HCT116 (cell line): ENCODE results near the gene PDCD1LG2. TPM values are rescaled to one million over a fixed set of nuclear protein-coding genes. Genes with fewer than 3 reads are reported as not detected.
"Not testable (repeated sequence)": the region's sequence is repeated elsewhere in the genome, so short reads cannot be mapped to it uniquely, and the experiment has no call there.

ENCODE experiments used
- ATAC-seq: fragments of 200-7000 bp; cut with Tn5 transposase; 2 replicates; pipeline ENCODE4 v1.9.1; 2020; ENCODE audit warnings: mild to moderate bottlenecking, moderate library complexity
- BruUV-seq: library from RNA; stranded (reverse); fragments of 400-500 nt; replicated peaks from 2 replicates; lab custom pipeline; 2021; lab: Mats Ljungman, UMichigan
- CTCF ChIA-PET: fragments of 300-600 bp; sonication (Branson Sonifier 250); formaldehyde crosslinking; loops from one replicate; lab custom pipeline; 2021; ENCODE audit warnings: antibody characterized with exemption; lab: Charles Lee
- POLR2A ChIA-PET: fragments of 300-600, 350-600 bp; sonication (Branson Sonifier 250); formaldehyde crosslinking; loops from one replicate; lab custom pipeline; 2021; ENCODE audit warnings: antibody characterized with exemption; lab: Charles Lee
- RAD21 ChIA-PET, 2 experiments: fragments of 300-600 bp; sonication (Branson Sonifier 250); formaldehyde crosslinking; loops; one replicate each; lab custom pipeline; 2023; ENCODE audit warnings: low total read pairs in 2 of 2; ENCODE audit not compliant: uncharacterized antibody in 2 of 2, unreplicated experiment in 2 of 2, low non-redundant PET in 1 of 2; lab: Charles Lee
- DNase-seq: peaks from one replicate; pipeline ENCODE4 v3.0.0-alpha.2; 2010; ENCODE audit warnings: low read depth, low spot score
- H2AFZ ChIP-seq: fragments of 200-600 bp; shearing (Covaris generic), sonication (generic); 2 replicates; pipeline ENCODE4 v1.6.1; 2017; ENCODE audit warnings: low read depth, mixed run types, mixed read lengths, antibody characterized with exemption, low read length; ENCODE audit not compliant: poor library complexity, severe bottlenecking
- H3K27ac ChIP-seq: 2 replicates; pipeline ENCODE4 v1.5.1; 2012; ENCODE audit warnings: low read depth, low read length
- H3K27me3 ChIP-seq: fragments of 200-600 bp; sonication (generic); 2 replicates; pipeline ENCODE4 v1.6.1; 2016; ENCODE audit warnings: mixed run types, low read length, mixed read lengths; ENCODE audit not compliant: insufficient read depth
- H3K36me3 ChIP-seq, 2 experiments: fragments of 200-500 bp in 1 of 2; fragments of 200-600 bp in 1 of 2; sonication (Bioruptor generic) in 1 of 2; sonication (generic) in 1 of 2; 2 replicates each; pipeline versions ENCODE4 v1.5.1 to v1.6.1; 2014 to 2016; ENCODE audit warnings: low read length in 2 of 2, inconsistent platforms in 1 of 2, mixed read lengths in 1 of 2, mixed run types in 1 of 2; ENCODE audit not compliant: insufficient read depth in 2 of 2, control insufficient read depth in 1 of 2
- H3K4me1 ChIP-seq, 2 experiments: fragments of 200-600 bp in 1 of 2; sonication (generic) in 1 of 2; 2 replicates each; pipeline versions ENCODE4 v1.5.1 to v1.6.1; 2012 to 2017; ENCODE audit warnings: low read length in 2 of 2, inconsistent platforms in 1 of 2, mild to moderate bottlenecking in 1 of 2, mixed read lengths in 1 of 2, mixed run types in 1 of 2, moderate library complexity in 1 of 2; ENCODE audit not compliant: insufficient read depth in 2 of 2, control insufficient read depth in 1 of 2
- H3K4me2 ChIP-seq: fragments of 200-600 bp; sonication (generic); 2 replicates; pipeline ENCODE4 v1.6.1; 2017; ENCODE audit warnings: mixed run types, low read length, mixed read lengths
- H3K4me3 ChIP-seq, 2 experiments: fragments of 200-600 bp in 1 of 2; sonication (generic) in 1 of 2; replicated peaks in 1 of 2; 2 replicates each; pipeline ENCODE4 v1.5.1; 2011 to 2016; ENCODE audit warnings: low read length in 2 of 2, control low read depth in 1 of 2, low read depth in 1 of 2, mild to moderate bottlenecking in 1 of 2, mixed read lengths in 1 of 2, mixed run types in 1 of 2
- H3K79me2 ChIP-seq: fragments of 200-600 bp; sonication (generic); 2 replicates; pipeline ENCODE4 v1.6.1; 2017; ENCODE audit warnings: mild to moderate bottlenecking, mixed run types, low read length, moderate library complexity, mixed read lengths; ENCODE audit not compliant: insufficient read depth
- H3K9ac ChIP-seq: fragments of 200-600 bp; sonication (generic); 2 replicates; pipeline ENCODE4 v1.6.1; 2016; ENCODE audit warnings: low read length, mixed read lengths
- H3K9me2 ChIP-seq: fragments of 200-600 bp; sonication (generic), shearing (Covaris generic); 2 replicates; pipeline ENCODE4 v1.6.1; 2017; ENCODE audit warnings: mixed run types, mild to moderate bottlenecking, moderate library complexity; ENCODE audit not compliant: insufficient read depth
- H3K9me3 ChIP-seq, 2 experiments: fragments of 200-500 bp in 1 of 2; fragments of 200-600 bp in 1 of 2; sonication (Bioruptor generic) in 1 of 2; sonication (generic) in 1 of 2; 2 replicates each; pipeline ENCODE4 v1.6.1; 2014 to 2017; ENCODE audit warnings: low read length in 2 of 2, mixed read lengths in 2 of 2, inconsistent platforms in 1 of 2, low read depth in 1 of 2, mild to moderate bottlenecking in 1 of 2, mixed run types in 1 of 2, moderate library complexity in 1 of 2; ENCODE audit not compliant: control insufficient read depth in 1 of 2, insufficient read depth in 1 of 2
- H4K20me1 ChIP-seq: fragments of 200-600 bp; sonication (generic), shearing (Covaris generic); 2 replicates; pipeline ENCODE4 v1.6.1; 2017; ENCODE audit warnings: mixed run types, mild to moderate bottlenecking, moderate library complexity; ENCODE audit not compliant: insufficient read depth
- CBX3 ChIP-seq: IDR thresholded peaks from 2 replicates; pipeline ENCODE4 v1.6.1; 2012; ENCODE audit warnings: low read depth
- CEBPB ChIP-seq: IDR thresholded peaks from 2 replicates; pipeline ENCODE4 v1.6.1; 2012; ENCODE audit warnings: low read depth
- ELF1 ChIP-seq: IDR thresholded peaks from 2 replicates; pipeline ENCODE4 v1.6.1; 2012; ENCODE audit warnings: low read depth, borderline replicate concordance
- EZH2 ChIP-seq: fragments of 200-600 bp; sonication (generic); IDR thresholded peaks from 2 replicates; pipeline ENCODE4 v1.6.1; 2017; ENCODE audit warnings: antibody characterized with exemption, mixed run types
- EZH2phosphoT487 ChIP-seq: fragments of 200-600 bp; IDR thresholded peaks from 2 replicates; pipeline ENCODE4 v1.6.1; 2018; ENCODE audit warnings: antibody characterized with exemption, borderline replicate concordance
- JUND ChIP-seq: IDR thresholded peaks from 2 replicates; pipeline ENCODE4 v1.6.1; 2012
- POLR2AphosphoS5 ChIP-seq: IDR thresholded peaks from 2 replicates; pipeline ENCODE4 v1.6.1; 2011; ENCODE audit warnings: mild to moderate bottlenecking, low read depth, low read length, moderate library complexity
- SRF ChIP-seq: IDR thresholded peaks from 2 replicates; pipeline ENCODE4 v1.6.1; 2012; ENCODE audit warnings: low read depth
- TCF7L2 ChIP-seq: IDR thresholded peaks from 2 replicates; pipeline ENCODE4 v1.7.0; 2011; ENCODE audit warnings: borderline replicate concordance, inconsistent platforms; ENCODE audit not compliant: insufficient read depth, insufficient read length; ENCODE audit errors: extremely low read depth
- ZFX ChIP-seq: fragments of 450-650 bp; IDR thresholded peaks from 2 replicates; pipeline ENCODE4 v1.6.1; 2017
- ZNF274 ChIP-seq: fragments of 200-500 bp; sonication (Bioruptor generic); IDR thresholded peaks from 2 replicates; pipeline ENCODE4 v1.6.1; 2014; ENCODE audit warnings: mild to moderate bottlenecking, low read depth, low read length, inconsistent platforms
- intact Hi-C: fragments of 100-400 bp; cut with micrococcal nuclease; formaldehyde crosslinking; loops from 2 replicates; pipeline ENCODE4 v1.10.0; 2022
- total RNA-seq: library from RNA; stranded (reverse); gene quantifications from one replicate; pipeline ENCODE4 v1.2.1, GENCODE V29; 2021; ENCODE audit not compliant: unreplicated experiment
- TF ChIP-seq, protein P1 (sequence below): IDR thresholded peaks from 2 replicates; pipeline ENCODE4 v1.6.1; 2012
- TF ChIP-seq, protein P2 (sequence below): IDR thresholded peaks from 2 replicates; pipeline ENCODE4 v1.6.1; 2011; ENCODE audit warnings: mild to moderate bottlenecking, low read length, moderate library complexity; ENCODE audit not compliant: insufficient replicate concordance; ENCODE audit errors: extremely low read depth

Gene PDCD1LG2
- total RNA-seq, 1 experiment from 2014 or later: not detected

DNA sequence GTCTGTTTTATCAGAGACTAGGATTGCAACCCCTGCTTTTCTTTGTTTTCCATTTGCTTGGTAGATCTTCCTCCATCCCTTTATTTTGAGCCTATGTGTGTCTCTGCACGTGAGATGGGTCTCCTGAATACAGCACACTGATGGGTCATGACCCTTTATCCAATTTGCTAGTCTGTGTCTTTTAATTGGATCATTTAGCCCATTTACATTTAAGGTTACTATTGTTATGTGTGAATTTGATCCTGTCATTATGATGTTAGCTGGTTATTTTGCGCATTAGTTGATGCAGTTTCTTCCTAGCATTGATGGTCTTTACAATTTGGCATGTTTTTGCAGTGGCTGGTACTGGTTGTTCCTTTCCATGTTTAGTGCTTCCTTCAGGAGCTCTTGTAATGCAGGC is 34.7 kb upstream of the PDCD1LG2 start:
- H2AFZ ChIP-seq, H3K4me2 ChIP-seq, DNase-seq, intact Hi-C loops, RAD21 ChIA-PET, H3K9me3 ChIP-seq, H3K79me2 ChIP-seq, H3K27me3 ChIP-seq, H4K20me1 ChIP-seq, BruUV-seq, H3K4me3 ChIP-seq, POLR2A ChIA-PET, H3K9ac ChIP-seq, ATAC-seq, H3K4me1 ChIP-seq, H3K9me2 ChIP-seq, H3K27ac ChIP-seq, H3K36me3 ChIP-seq, CTCF ChIA-PET: not testable (repeated sequence)

- Histone ChIP-seq H3K4me1 (no peaks in the 10 kb centered on the region), H3K27me3 (no peaks in the 10 kb centered on the region), H3K4me2 (no peak overlapping the region), H3K9me2 (no peaks in the 10 kb centered on the region), H3K9me3 (no peaks in the 10 kb centered on the region), H2AFZ (no peak overlapping the region), H3K36me3 (no peaks in the 10 kb centered on the region), H3K4me3 (no peak overlapping the region), H3K9ac (no peak overlapping the region), H4K20me1 (no peaks in the 10 kb centered on the region), H3K27ac (no peak overlapping the region), H3K79me2 (no peaks in the 10 kb centered on the region)
- DNase-seq (no peak), ATAC-seq (no peak)
- ChIA-PET RAD21 (no interaction called here), POLR2A (no interaction called here), CTCF (no interaction called here)
- no TSS peak for BruUV-seq
- intact Hi-C loops: loop anchor here (2.0 kb wide), 1 partner anchor 15 kb away; no protein-coding TSS in a partner anchor
- TF ChIP-seq ZNF274: no peak
- TF ChIP-seq CBX3: no peak
- TF ChIP-seq TCF7L2: no peak
- no peak for TF ChIP-seq ZFX
- no peak for TF ChIP-seq EZH2
- TF ChIP-seq, protein P1, sequence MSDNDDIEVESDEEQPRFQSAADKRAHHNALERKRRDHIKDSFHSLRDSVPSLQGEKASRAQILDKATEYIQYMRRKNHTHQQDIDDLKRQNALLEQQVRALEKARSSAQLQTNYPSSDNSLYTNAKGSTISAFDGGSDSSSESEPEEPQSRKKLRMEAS: no peak
- TF ChIP-seq CEBPB: no peak
- no peak for TF ChIP-seq JUND
- no peak for TF ChIP-seq SRF
- TF ChIP-seq, protein P2, sequence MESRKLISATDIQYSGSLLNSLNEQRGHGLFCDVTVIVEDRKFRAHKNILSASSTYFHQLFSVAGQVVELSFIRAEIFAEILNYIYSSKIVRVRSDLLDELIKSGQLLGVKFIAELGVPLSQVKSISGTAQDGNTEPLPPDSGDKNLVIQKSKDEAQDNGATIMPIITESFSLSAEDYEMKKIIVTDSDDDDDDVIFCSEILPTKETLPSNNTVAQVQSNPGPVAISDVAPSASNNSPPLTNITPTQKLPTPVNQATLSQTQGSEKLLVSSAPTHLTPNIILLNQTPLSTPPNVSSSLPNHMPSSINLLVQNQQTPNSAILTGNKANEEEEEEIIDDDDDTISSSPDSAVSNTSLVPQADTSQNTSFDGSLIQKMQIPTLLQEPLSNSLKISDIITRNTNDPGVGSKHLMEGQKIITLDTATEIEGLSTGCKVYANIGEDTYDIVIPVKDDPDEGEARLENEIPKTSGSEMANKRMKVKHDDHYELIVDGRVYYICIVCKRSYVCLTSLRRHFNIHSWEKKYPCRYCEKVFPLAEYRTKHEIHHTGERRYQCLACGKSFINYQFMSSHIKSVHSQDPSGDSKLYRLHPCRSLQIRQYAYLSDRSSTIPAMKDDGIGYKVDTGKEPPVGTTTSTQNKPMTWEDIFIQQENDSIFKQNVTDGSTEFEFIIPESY: no peak
- TF ChIP-seq EZH2phosphoT487: no peak
- TF ChIP-seq ELF1: no peak
- TF ChIP-seq POLR2AphosphoS5: no peak
Measured at GRCh38 chr9:5478206-5478605, 32.1 kb upstream of the PDCD1LG2 start.
